ENCODE data around the gene LTBP3. TPM values are rescaled to one million over a fixed set of nuclear protein-coding genes. Genes with fewer than 3 reads are reported as not detected.

The LTBP3 gene
- total RNA-seq (37.3 and 39.0 TPM in 2 replicates), polyA plus RNA-seq (40.4 and 47.2 TPM in 2 replicates), polyA minus RNA-seq (ENCODE audit: low replicate concordance) (54.6 and 262 TPM in 2 replicates)
- polyA plus RNA-seq (2012) = 65.8 and 68.7 TPM in 2 replicates

- no peak for TF ChIP-seq EZH2 (IDR thresholded peaks at IDR 0.05; ENCODE audit: low read length, missing control alignments)
- no peak for TF ChIP-seq CTCF (conservative IDR thresholded peaks at IDR 0.05 in 1 of 2, IDR thresholded peaks at IDR 0.05 in 1 of 2; ENCODE audit: low read depth in 1 of 2, low read length in 2 of 2)
- Histone ChIP-seq H3K79me2 (ENCODE audit: control insufficient read depth, insufficient read depth, low read length) (peaks cover 15% of the 10 kb centered on the region), H3K27me3 (ENCODE audit: control insufficient read depth, insufficient read depth, low read length) (no peaks in the 10 kb centered on the region), H3K36me3 (ENCODE audit: control insufficient read depth, insufficient read depth, low read length) (no peaks in the 10 kb centered on the region), H3K4me3 (replicated peaks in 1 of 4; ENCODE audit: control extremely low read depth in 1 of 4, insufficient read depth in 1 of 4, low read depth in 3 of 4, low read length in 4 of 4) (peak within 1 kb of the TSS; percentile 67 to 80 (median 73)), H3K4me2 (ENCODE audit: extremely low read depth, insufficient read depth, low read length) (peak within 1 kb of the TSS; percentile 89), H3K9ac (ENCODE audit: insufficient read depth, low read length) (peak within 1 kb of the TSS; percentile 74), H3K27ac (ENCODE audit: insufficient read depth, low read length) (peak within 1 kb of the TSS; percentile 68), H3K4me1 (ENCODE audit: control insufficient read depth, extremely low read depth, insufficient read depth, low read length) (peaks cover 45% of the 10 kb centered on the region), H4K20me1 (ENCODE audit: control insufficient read depth, extremely low read depth, insufficient read depth, low read length) (no peaks in the 10 kb centered on the region), H3K9me3 (ENCODE audit: control insufficient read depth, insufficient read depth, low read depth, low read length) (no peaks in the 10 kb centered on the region), H2AFZ (ENCODE audit: low read length) (no peak within 1 kb of the TSS)
- DNase-seq (ENCODE audit: low read depth in 2 of 2) = peak; percentile 78 to 82
Measured at GRCh38 chr11:65558002-65558929, at the start of gene LTBP3. LTBP3 (minus strand) TSS chr11:65558359; CDS start chr11:65557959, 400 bp downstream.

GRCh38 chr11:65606876-65607613, 48.9 kb upstream of the LTBP3 start:
- H3K27ac ChIP-seq (ENCODE audit: insufficient read depth, low read length) = peak overlapping the region; percentile 69
- no peaks in the 10 kb centered on the region for H4K20me1 ChIP-seq (ENCODE audit: control insufficient read depth, extremely low read depth, insufficient read depth, low read length)
- peaks cover 18% of the 10 kb centered on the region for H3K79me2 ChIP-seq (ENCODE audit: control insufficient read depth, insufficient read depth, low read length)
- H3K9me3 ChIP-seq (ENCODE audit: control insufficient read depth, insufficient read depth, low read depth, low read length) = no peaks in the 10 kb centered on the region
- H3K36me3 ChIP-seq (ENCODE audit: control insufficient read depth, insufficient read depth, low read length) = peaks cover 27% of the 10 kb centered on the region
- H3K4me3 ChIP-seq (replicated peaks in 1 of 4; ENCODE audit: control extremely low read depth in 1 of 4, insufficient read depth in 1 of 4, low read depth in 3 of 4, low read length in 4 of 4) = peak overlapping the region in 3 of 4 experiments; percentile 19 to 32 (median 31)
- peaks cover 22% of the 10 kb centered on the region for H3K4me1 ChIP-seq (ENCODE audit: control insufficient read depth, extremely low read depth, insufficient read depth, low read length)
- peak; percentile 93 to 97 for DNase-seq (ENCODE audit: low read depth in 2 of 2)
- no peak overlapping the region for H2AFZ ChIP-seq (ENCODE audit: low read length)
- H3K9ac ChIP-seq (ENCODE audit: insufficient read depth, low read length) = no peak overlapping the region
- TF ChIP-seq EZH2 (IDR thresholded peaks at IDR 0.05; ENCODE audit: low read length, missing control alignments) (no peak), CTCF (conservative IDR thresholded peaks at IDR 0.05 in 1 of 2, IDR thresholded peaks at IDR 0.05 in 1 of 2; ENCODE audit: low read depth in 1 of 2, low read length in 2 of 2) (no peak)
- no peaks in the 10 kb centered on the region for H3K27me3 ChIP-seq (ENCODE audit: control insufficient read depth, insufficient read depth, low read length)
- peak overlapping the region; percentile 54 for H3K4me2 ChIP-seq (ENCODE audit: extremely low read depth, insufficient read depth, low read length)

GRCh38 chr11:65604258-65604657, 46.1 kb upstream of the LTBP3 start:
- no peaks in the 10 kb centered on the region for H4K20me1 ChIP-seq (ENCODE audit: control insufficient read depth, extremely low read depth, insufficient read depth, low read length)
- no peak for DNase-seq (ENCODE audit: low read depth in 2 of 2)
- H3K4me3 ChIP-seq (replicated peaks in 1 of 4; ENCODE audit: control extremely low read depth in 1 of 4, insufficient read depth in 1 of 4, low read depth in 3 of 4, low read length in 4 of 4) = no peak overlapping the region
- H3K9me3 ChIP-seq (ENCODE audit: control insufficient read depth, insufficient read depth, low read depth, low read length) = no peaks in the 10 kb centered on the region
- no peak overlapping the region for H3K4me2 ChIP-seq (ENCODE audit: extremely low read depth, insufficient read depth, low read length)
- no peak for TF ChIP-seq CTCF (conservative IDR thresholded peaks at IDR 0.05 in 1 of 2, IDR thresholded peaks at IDR 0.05 in 1 of 2; ENCODE audit: low read depth in 1 of 2, low read length in 2 of 2)
- TF ChIP-seq EZH2 (IDR thresholded peaks at IDR 0.05; ENCODE audit: low read length, missing control alignments) = no peak
- peaks cover 21% of the 10 kb centered on the region for H3K36me3 ChIP-seq (ENCODE audit: control insufficient read depth, insufficient read depth, low read length)
- no peak overlapping the region for H3K27ac ChIP-seq (ENCODE audit: insufficient read depth, low read length)
- no peaks in the 10 kb centered on the region for H3K79me2 ChIP-seq (ENCODE audit: control insufficient read depth, insufficient read depth, low read length)
- no peak overlapping the region for H2AFZ ChIP-seq (ENCODE audit: low read length)
- peaks cover 3% of the 10 kb centered on the region for H3K4me1 ChIP-seq (ENCODE audit: control insufficient read depth, extremely low read depth, insufficient read depth, low read length)
- H3K27me3 ChIP-seq (ENCODE audit: control insufficient read depth, insufficient read depth, low read length) = no peaks in the 10 kb centered on the region
- H3K9ac ChIP-seq (ENCODE audit: insufficient read depth, low read length) = no peak overlapping the region
